OCI-LY7 (cell line): ENCODE data around the gene SLC35B3. TPM values are rescaled to one million over a fixed set of nuclear protein-coding genes. Genes with fewer than 3 reads are reported as not detected.

Source experiments
- BruUV-seq: library from RNA; stranded (reverse); fragments of 400-500 nt; replicated peaks from 2 replicates; lab custom pipeline; 2021; lab: Mats Ljungman, UMichigan
- CTCF ChIA-PET: fragments of 300-600 bp; sonication (Branson Sonifier 250); formaldehyde crosslinking; loops from one replicate; lab custom pipeline; 2022; ENCODE audit warnings: antibody characterized with exemption; ENCODE audit not compliant: unreplicated experiment; lab: Charles Lee
- POLR2A ChIA-PET: fragments of 300-600 bp; sonication (Branson Sonifier 250); formaldehyde crosslinking; loops from one replicate; lab custom pipeline; 2022; ENCODE audit warnings: antibody characterized with exemption; lab: Charles Lee
- DNase-seq: peaks from one replicate; pipeline ENCODE4 v3.0.0-alpha.2; 2015; ENCODE audit warnings: low spot score
- H2AFZ ChIP-seq: fragments of 200-600 bp; sonication (generic), shearing (Covaris generic); 2 replicates; pipeline ENCODE4 v1.6.1; 2014; ENCODE audit warnings: mild to moderate bottlenecking, antibody characterized with exemption, low read length, moderate library complexity
- H3K27ac ChIP-seq: fragments of 200-600 bp; sonication (generic); 2 replicates; pipeline ENCODE4 v1.5.1; 2014; ENCODE audit warnings: mixed run types, low read depth, mild to moderate bottlenecking, moderate library complexity, low read length, inconsistent platforms; ENCODE audit not compliant: poor library complexity, severe bottlenecking
- H3K36me3 ChIP-seq: fragments of 200-600 bp; sonication (generic); 2 replicates; pipeline ENCODE4 v1.6.1; 2014; ENCODE audit warnings: mild to moderate bottlenecking, antibody characterized with exemption, low read length, moderate library complexity, mixed read lengths; ENCODE audit not compliant: insufficient read depth
- H3K4me1 ChIP-seq: fragments of 200-600 bp; sonication (generic); 2 replicates; pipeline ENCODE4 v1.5.1; 2014; ENCODE audit warnings: mild to moderate bottlenecking, low read length; ENCODE audit not compliant: insufficient read depth, poor library complexity, severe bottlenecking
- H3K4me2 ChIP-seq: fragments of 200-600 bp; sonication (generic); 2 replicates; pipeline ENCODE4 v1.6.1; 2014; ENCODE audit warnings: mild to moderate bottlenecking, low read length
- H3K4me3 ChIP-seq: fragments of 200-600 bp; sonication (generic); 2 replicates; pipeline ENCODE4 v1.5.1; 2014; ENCODE audit warnings: mild to moderate bottlenecking, low read depth, low read length; ENCODE audit not compliant: poor library complexity, severe bottlenecking
- H3K79me2 ChIP-seq: fragments of 200-600 bp; sonication (generic); 2 replicates; pipeline ENCODE4 v1.6.1; 2016; ENCODE audit warnings: low read depth, mild to moderate bottlenecking, low read length, moderate library complexity, mixed read lengths; ENCODE audit not compliant: insufficient read depth
- H3K9me2 ChIP-seq: fragments of 200-600 bp; sonication (generic); 2 replicates; pipeline ENCODE4 v1.6.1; 2016; ENCODE audit warnings: mild to moderate bottlenecking, low read length, mixed read lengths; ENCODE audit not compliant: insufficient read depth
- H3K9me3 ChIP-seq: fragments of 200-600 bp; sonication (generic); 2 replicates; pipeline ENCODE4 v1.6.1; 2014; ENCODE audit warnings: mild to moderate bottlenecking, mixed run types, low read length, mixed read lengths
- H4K20me1 ChIP-seq: fragments of 200-600 bp; sonication (generic); 2 replicates; pipeline ENCODE4 v1.6.1; 2014; ENCODE audit warnings: mild to moderate bottlenecking, antibody characterized with exemption, low read length, moderate library complexity, mixed read lengths; ENCODE audit not compliant: insufficient read depth
- CTCF ChIP-seq: fragments of 200-600 bp; sonication (generic); conservative IDR thresholded peaks from 2 replicates; pipeline ENCODE4 v1.5.1; 2014; ENCODE audit warnings: mild to moderate bottlenecking, antibody characterized with exemption, low read length, moderate library complexity, mixed read lengths
- EZH2phosphoT487 ChIP-seq: fragments of 200-600 bp; sonication (generic); IDR thresholded peaks from 2 replicates; pipeline ENCODE4 v1.6.1; 2018; ENCODE audit warnings: low read depth, borderline replicate concordance, mild to moderate bottlenecking, mixed run types, antibody characterized with exemption, low read length, moderate library complexity, mixed read lengths
- intact Hi-C: fragments of 100-400 bp; cut with micrococcal nuclease; formaldehyde crosslinking; loops from one replicate; pipeline ENCODE4 v1.10.0; 2022; ENCODE audit not compliant: unreplicated experiment
- total RNA-seq, 2 experiments: library from RNA; depleted of rRNA in 1 of 2; stranded (reverse); fragments of >200 nt in 1 of 2; shearing (Covaris generic) in 1 of 2; gene quantifications; 2 replicates each; pipeline ENCODE4 v1.2.3, GENCODE V29; 2014 to 2022

Gene SLC35B3
- total RNA-seq, 2 experiments from 2014 or later, result 10.3 to 16.1 TPM

GRCh38 chr6:8436966-8437365, 1.6 kb upstream of the SLC35B3 start:
- Histone ChIP-seq H4K20me1 (peaks cover 13% of the 10 kb centered on the region; the same call in 1 of the 2 replicates), H3K4me1 (peaks cover 20% of the 10 kb centered on the region), H2AFZ (no peak overlapping the region), H3K9me2 (no peaks in the 10 kb centered on the region), H3K79me2 (peaks cover 25% of the 10 kb centered on the region), H3K4me3 (no peak overlapping the region), H3K36me3 (peaks cover 8% of the 10 kb centered on the region), H3K4me2 (no peak overlapping the region), H3K9me3 (no peaks in the 10 kb centered on the region), H3K27ac (no peak overlapping the region)
- ChIA-PET CTCF (no interaction called here), POLR2A (interaction anchor here (0.5 to 1.0 kb wide), 2 partner anchors 11 to 835 kb away, joined by 3 to 4 read pairs; no protein-coding TSS in a partner anchor)
- BruUV-seq, result no TSS peak
- peak; percentile 8 for DNase-seq
- no peak for TF ChIP-seq CTCF
- TF ChIP-seq EZH2phosphoT487, result no peak
- intact Hi-C loops, result loop anchor here (10.0 kb wide), 1 partner anchor 332 kb away; the partner anchor contains the start of gene EEF1E1

- Histone ChIP-seq H3K79me2 (peaks cover 30% of the 10 kb centered on the region), H3K4me2 (peak overlapping the region; percentile 58), H4K20me1 (peaks cover 13% of the 10 kb centered on the region; the same call in 1 of the 2 replicates), H3K9me3 (no peaks in the 10 kb centered on the region), H3K4me1 (peaks cover 20% of the 10 kb centered on the region), H3K4me3 (peak overlapping the region; percentile 88), H3K9me2 (no peaks in the 10 kb centered on the region), H3K36me3 (peaks cover 20% of the 10 kb centered on the region), H3K27ac (no peak overlapping the region), H2AFZ (peak overlapping the region; percentile 93)
- POLR2A ChIA-PET, result interaction anchor here (0.5 to 1.1 kb wide), 5 partner anchors 12 to 1861 kb away, joined by 3 to 5 read pairs (median 3); no protein-coding TSS in a partner anchor
- intact Hi-C loops, result loop anchor here (10.0 kb wide), 1 partner anchor 331 kb away; the partner anchor contains the start of gene EEF1E1
- no peak for DNase-seq
- TF ChIP-seq CTCF (no peak), EZH2phosphoT487 (no peak)
- TSS peak; percentile 88 for BruUV-seq
- CTCF ChIA-PET, result no interaction called here
These were observed 462 bp upstream of the SLC35B3 start for GRCh38 chr6:8435845-8436168.

- peak overlapping the region; percentile 88 for H3K4me3 ChIP-seq
- peaks cover 30% of the 10 kb centered on the region for H3K79me2 ChIP-seq
- H3K9me3 ChIP-seq, result no peaks in the 10 kb centered on the region
- no peaks in the 10 kb centered on the region for H3K9me2 ChIP-seq
- BruUV-seq, result no TSS peak
- intact Hi-C loops, result loop anchor here (10.0 kb wide), 1 partner anchor 330 kb away; the partner anchor contains the start of gene EEF1E1
- peak; percentile 24 for DNase-seq
- ChIA-PET CTCF (no interaction called here), POLR2A (no interaction called here)
- peaks cover 13% of the 10 kb centered on the region; the same call in 1 of the 2 replicates for H4K20me1 ChIP-seq
- peaks cover 27% of the 10 kb centered on the region for H3K36me3 ChIP-seq
- H3K4me2 ChIP-seq, result peak overlapping the region; percentile 81
- TF ChIP-seq EZH2phosphoT487, result no peak
- no peak for TF ChIP-seq CTCF
- H2AFZ ChIP-seq, result peak overlapping the region; percentile 93
- H3K4me1 ChIP-seq, result peaks cover 20% of the 10 kb centered on the region
- peak overlapping the region; percentile 52 for H3K27ac ChIP-seq
These were observed 635 bp downstream of the SLC35B3 start for GRCh38 chr6:8434727-8435092.
